ENCODE measurements around the gene ZBTB16.

DNA sequence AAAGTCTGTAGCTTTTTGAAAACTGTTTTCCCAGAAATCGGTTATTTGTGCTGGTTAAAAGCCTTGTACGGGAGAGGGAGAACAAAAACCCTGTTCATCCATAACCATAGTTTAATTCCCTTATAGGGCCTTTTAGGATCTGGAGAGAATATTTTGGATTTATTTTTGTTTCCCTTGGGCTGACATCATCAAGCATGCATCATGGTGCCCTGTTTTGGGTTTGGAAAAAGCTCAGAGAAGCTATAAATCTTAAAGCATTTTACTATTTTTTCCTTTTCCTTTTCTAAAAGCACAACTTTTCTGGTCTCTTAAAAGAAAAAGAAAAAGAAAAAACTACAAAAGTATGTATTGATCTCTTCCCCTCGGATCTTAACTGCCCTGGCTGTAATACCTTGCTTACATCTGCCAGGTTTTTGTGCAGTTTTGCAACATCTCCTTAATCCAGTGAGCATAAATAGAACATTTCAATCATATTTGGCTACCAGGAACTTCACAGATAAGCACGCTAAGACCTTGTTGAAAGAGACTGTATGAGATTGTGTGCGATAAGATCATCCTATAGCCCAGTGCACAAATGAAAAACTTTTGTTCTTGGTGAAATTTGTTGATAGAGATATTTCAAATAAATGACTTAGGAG lies 88.0 kb downstream of the ZBTB16 start:
- TF ChIP-seq POLR2AphosphoS5 (IDR thresholded peaks at IDR 0.05; ENCODE audit: borderline replicate concordance, low read depth, low read length) (no peak), EZH2 (IDR thresholded peaks at IDR 0.05) (no peak), FOXP2 (optimal IDR thresholded peaks at IDR 0.05; ENCODE audit: control extremely low read depth, extremely low read length, insufficient read depth) (no peak)
